ENCODE measurements around the gene TXLNB.

The TXLNB gene

DNA sequence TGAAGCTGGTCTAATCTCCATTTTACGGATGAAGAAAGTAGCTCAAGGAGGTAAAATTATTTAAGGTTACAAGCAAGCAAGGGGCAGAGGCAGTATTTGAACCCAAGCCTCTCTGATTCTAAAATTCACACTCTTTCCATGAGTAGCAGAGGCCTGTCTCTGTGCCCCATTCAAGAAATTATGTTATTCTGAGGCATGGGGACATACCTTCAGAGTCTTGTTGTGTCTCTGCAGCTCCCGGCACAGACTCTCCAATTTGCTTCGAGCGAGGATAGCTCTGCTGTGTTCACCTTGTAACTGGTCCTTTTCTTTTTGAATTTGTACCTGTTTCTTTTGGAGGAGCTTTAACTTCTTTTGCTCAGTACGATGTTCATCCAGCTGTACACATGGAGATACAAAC lies 21.5 kb downstream of the TXLNB start:
- no peak for DNase-seq (ENCODE audit: extremely low read depth, low read depth)
- TF ChIP-seq, protein P1, sequence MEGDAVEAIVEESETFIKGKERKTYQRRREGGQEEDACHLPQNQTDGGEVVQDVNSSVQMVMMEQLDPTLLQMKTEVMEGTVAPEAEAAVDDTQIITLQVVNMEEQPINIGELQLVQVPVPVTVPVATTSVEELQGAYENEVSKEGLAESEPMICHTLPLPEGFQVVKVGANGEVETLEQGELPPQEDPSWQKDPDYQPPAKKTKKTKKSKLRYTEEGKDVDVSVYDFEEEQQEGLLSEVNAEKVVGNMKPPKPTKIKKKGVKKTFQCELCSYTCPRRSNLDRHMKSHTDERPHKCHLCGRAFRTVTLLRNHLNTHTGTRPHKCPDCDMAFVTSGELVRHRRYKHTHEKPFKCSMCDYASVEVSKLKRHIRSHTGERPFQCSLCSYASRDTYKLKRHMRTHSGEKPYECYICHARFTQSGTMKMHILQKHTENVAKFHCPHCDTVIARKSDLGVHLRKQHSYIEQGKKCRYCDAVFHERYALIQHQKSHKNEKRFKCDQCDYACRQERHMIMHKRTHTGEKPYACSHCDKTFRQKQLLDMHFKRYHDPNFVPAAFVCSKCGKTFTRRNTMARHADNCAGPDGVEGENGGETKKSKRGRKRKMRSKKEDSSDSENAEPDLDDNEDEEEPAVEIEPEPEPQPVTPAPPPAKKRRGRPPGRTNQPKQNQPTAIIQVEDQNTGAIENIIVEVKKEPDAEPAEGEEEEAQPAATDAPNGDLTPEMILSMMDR (IDR thresholded peaks at IDR 0.05; ENCODE audit: low read depth, low read length): no peak

DNA sequence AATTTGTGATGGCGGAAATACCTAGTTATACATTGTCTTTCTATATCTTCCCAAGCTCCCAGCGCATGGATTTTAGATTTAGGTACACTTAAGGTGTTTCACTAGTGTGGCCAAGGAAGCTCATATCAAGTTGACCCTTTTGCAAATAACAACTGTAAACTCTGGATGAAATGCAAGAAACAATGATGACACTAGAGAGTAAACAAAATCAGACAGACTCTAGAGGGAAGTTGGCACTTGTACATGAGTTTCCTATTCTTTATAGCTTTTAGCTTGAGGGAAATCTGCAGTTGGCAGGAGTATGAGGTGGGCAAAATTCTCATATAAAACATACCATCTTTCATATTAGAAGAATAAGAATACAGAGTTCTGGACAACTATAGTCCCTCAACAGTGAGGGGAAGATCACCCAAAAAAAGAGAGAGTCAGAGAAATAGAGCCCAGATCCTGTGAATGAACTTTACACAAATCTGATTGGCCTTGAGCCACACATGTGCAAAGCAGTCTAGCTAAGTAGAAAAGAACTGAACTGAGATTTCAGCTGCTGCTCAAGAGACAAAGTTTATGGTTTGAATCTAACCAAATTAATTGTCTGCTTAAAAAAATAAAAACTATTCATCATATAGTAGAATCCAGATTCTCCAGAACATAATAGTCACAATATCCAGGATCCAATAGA lies 26.1 kb downstream of the TXLNB start:
- DNase-seq (ENCODE audit: extremely low read depth, low read depth): no peak
- TF ChIP-seq, protein P1 (IDR thresholded peaks at IDR 0.05; ENCODE audit: low read depth, low read length): no peak

DNA sequence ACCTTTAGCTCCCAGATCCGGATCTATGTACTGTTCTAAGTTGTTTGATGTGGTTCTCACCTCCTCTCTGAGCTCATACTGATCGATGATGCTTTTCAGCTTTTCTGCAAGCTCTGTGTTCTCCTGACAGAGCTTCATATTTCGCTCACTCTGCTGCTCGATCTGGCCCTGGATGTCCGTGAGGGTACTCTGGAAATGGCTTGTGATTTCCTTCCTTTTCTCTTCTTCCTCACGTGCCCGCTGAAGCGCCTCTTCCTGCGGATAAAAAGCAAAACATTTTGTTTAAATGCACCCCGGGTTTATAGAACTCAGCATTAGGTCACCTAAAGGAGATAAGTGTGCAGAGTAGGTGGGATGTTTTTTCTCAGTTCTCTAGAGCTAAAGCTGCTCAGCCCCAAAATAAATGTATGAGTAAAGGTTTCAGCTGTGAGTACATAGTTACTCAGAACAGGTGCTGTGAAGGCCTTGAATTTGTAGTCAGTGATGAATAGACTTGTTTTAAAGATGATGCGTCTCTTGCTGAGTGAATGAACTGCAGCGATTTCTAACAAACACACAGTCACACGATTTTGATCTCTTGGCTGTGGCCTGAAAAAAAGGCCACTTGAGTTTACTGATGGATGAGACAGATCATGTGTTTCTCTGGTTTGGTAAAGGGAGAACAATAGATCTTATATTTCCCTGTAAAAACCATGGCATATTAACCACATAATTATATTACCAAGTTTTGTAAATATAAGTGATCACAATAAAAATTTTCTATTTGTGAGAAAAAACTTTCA lies 29.1 kb downstream of the TXLNB start:
- TF ChIP-seq, protein P1 (IDR thresholded peaks at IDR 0.05; ENCODE audit: low read depth, low read length): no peak
- DNase-seq (ENCODE audit: extremely low read depth, low read depth): no peak

DNA sequence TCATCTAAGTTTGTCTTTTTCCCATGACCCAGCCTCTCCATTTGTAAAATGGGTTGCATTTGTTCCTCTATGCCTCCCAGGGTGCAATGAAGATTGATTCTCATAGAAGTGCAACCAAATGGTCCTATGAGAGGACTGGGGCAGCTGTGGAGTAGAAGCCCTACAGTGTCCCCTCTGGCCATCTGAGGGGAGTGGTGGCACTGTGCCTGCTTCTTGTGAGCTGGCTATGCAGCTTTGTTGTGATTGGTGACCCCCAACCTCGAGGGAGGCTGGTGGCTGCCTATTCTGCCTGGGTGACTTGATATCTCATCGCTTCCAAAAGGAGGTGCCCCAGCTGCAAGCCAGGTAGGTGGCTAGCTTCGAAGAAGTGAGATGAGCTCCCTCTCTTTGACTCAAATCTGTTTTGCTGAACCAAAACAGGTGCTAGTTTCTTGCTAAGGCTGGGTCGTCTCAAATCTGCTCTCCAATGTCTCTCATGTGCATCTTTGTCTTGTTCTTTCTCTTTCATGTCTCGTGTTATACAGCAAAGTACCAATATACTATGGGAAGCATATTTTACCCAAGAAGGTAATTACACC lies 33.9 kb downstream of the TXLNB start:
- TF ChIP-seq, protein P1 (IDR thresholded peaks at IDR 0.05; ENCODE audit: low read depth, low read length): no peak
- no peak for DNase-seq (ENCODE audit: extremely low read depth, low read depth)

DNA sequence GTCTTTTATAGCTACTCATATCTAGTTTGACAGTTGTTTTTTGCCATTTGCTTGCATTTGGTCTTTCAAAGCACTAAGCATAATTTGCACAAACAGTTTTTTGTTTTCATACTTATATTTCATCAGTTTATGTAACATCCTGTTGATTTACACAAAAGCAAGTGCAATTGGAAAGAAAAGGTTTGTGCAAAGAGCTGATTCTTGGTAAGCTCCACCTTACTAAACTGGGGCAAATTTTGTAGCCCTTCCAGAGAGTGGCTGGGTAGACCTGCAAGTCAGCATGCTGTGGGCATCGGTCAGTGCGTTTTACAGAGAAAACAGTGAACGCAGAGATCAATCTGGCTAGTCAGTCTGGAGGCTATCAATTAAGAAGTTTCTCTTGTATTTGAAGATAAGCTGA lies 34.5 kb downstream of the TXLNB start:
- DNase-seq (ENCODE audit: extremely low read depth, low read depth): no peak
- TF ChIP-seq, protein P1 (IDR thresholded peaks at IDR 0.05; ENCODE audit: low read depth, low read length): no peak

DNA sequence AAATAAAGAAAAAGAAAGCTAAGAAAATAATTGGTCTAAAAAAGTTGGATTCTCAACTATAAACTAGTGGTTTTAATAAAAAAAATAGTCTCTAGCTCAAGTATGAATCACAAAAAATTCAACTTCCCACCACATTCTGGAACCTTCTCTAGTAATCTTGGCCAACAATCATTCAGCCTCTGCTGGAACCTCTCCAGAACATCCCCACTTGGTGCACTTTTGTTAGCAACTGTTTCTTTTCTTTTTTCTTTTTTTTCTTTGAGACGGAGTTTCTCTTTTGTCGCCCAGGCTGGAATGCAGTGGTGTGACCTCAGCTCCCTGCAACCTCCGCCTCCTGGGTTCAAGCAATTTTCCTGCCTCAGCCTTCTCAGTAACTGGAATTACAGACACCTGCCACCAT lies 35.7 kb downstream of the TXLNB start:
- TF ChIP-seq, protein P1 (IDR thresholded peaks at IDR 0.05; ENCODE audit: low read depth, low read length): no peak
- DNase-seq (ENCODE audit: extremely low read depth, low read depth): peak; percentile 58

DNA sequence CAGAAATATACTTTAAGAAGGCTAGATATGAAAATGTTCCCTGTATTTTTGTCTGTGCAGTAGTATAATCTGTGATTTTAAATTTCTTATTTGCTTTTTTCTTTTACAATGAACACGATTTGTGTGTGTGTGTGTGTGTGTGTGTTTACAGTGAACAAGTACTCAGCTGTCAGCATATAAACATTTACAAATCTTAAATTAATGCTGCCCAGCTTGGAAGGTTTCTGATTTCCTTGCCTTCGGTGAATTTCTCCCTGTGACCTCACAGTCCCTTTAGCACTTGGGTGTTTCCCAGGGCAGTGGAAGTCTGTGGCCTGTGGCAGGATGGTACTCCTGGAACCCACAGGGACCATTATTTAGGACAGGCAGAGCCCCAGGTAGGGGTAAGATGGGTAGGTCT lies 37.6 kb downstream of the TXLNB start:
- DNase-seq (ENCODE audit: extremely low read depth, low read depth): no peak
- TF ChIP-seq, protein P1 (IDR thresholded peaks at IDR 0.05; ENCODE audit: low read depth, low read length): no peak
